Inflammatory macrophage treated with lipopolysaccharide for 4 hours (primary cell): Measurements from ENCODE around the gene DNM3.
A peak's percentile ranks its signal among the peaks of the same experiment; 100 is the strongest.
"Not testable (repeated sequence)": the region's sequence is repeated elsewhere in the genome, so short reads cannot be mapped to it uniquely, and the experiment has no call there.

Experiments
- DNase-seq: peaks from one replicate; pipeline ENCODE4 v3.0.0-alpha.2; 2020

DNM3 gene

GRCh38 chr1:172298141-172298540 is 456.8 kb downstream of the DNM3 start:
- DNase-seq = no peak

GRCh38 chr1:172298911-172299310 is 457.6 kb downstream of the DNM3 start:
- no peak for DNase-seq

- no peak for DNase-seq
These were observed 458.2 kb downstream of the DNM3 start for GRCh38 chr1:172299515-172299914.

GRCh38 chr1:172307508-172307907 is 466.2 kb downstream of the DNM3 start:
- not testable (repeated sequence) for DNase-seq

GRCh38 chr1:172308142-172308541 is 466.8 kb downstream of the DNM3 start:
- no peak for DNase-seq

GRCh38 chr1:172308577-172308976 is 467.3 kb downstream of the DNM3 start:
- DNase-seq = no peak

- DNase-seq = no peak
These were observed 479.4 kb downstream of the DNM3 start for GRCh38 chr1:172320733-172321132.

GRCh38 chr1:172321451-172321850 is 480.2 kb downstream of the DNM3 start:
- no peak for DNase-seq

- no peak for DNase-seq
These were observed 481.1 kb downstream of the DNM3 start for GRCh38 chr1:172322219-172323061.

GRCh38 chr1:172323686-172324085 is 482.4 kb downstream of the DNM3 start:
- no peak for DNase-seq

- DNase-seq = no peak
These were observed 482.8 kb downstream of the DNM3 start for GRCh38 chr1:172324086-172324485.

GRCh38 chr1:172324761-172325160 is 483.5 kb downstream of the DNM3 start:
- no peak for DNase-seq

- DNase-seq = no peak
These were observed 484.2 kb downstream of the DNM3 start for GRCh38 chr1:172325531-172325930.

- no peak for DNase-seq
These were observed 484.8 kb downstream of the DNM3 start for GRCh38 chr1:172326136-172326535.

GRCh38 chr1:172328266-172328665 is 487.0 kb downstream of the DNM3 start:
- no peak for DNase-seq

- no peak for DNase-seq
These were observed 490.9 kb downstream of the DNM3 start for GRCh38 chr1:172332230-172332629.

- DNase-seq = no peak
These were observed 494.1 kb downstream of the DNM3 start for GRCh38 chr1:172335377-172335776.

- no peak for DNase-seq
These were observed 497.0 kb downstream of the DNM3 start for GRCh38 chr1:172338295-172338735.

GRCh38 chr1:172339842-172340241 is 498.5 kb downstream of the DNM3 start:
- DNase-seq = no peak

- DNase-seq = peak; percentile 84
These were observed 499.2 kb downstream of the DNM3 start for GRCh38 chr1:172340520-172340919.

GRCh38 chr1:172341697-172342096 is 500.4 kb downstream of the DNM3 start:
- DNase-seq = no peak

- peak; percentile 72 for DNase-seq
These were observed 501.4 kb downstream of the DNM3 start for GRCh38 chr1:172342584-172343239.

GRCh38 chr1:172343240-172344160 is 502.2 kb downstream of the DNM3 start:
- DNase-seq = peak; percentile 16
